H1 (cell line): ENCODE measurements around the gene MKX. TPM values are rescaled to one million over a fixed set of nuclear protein-coding genes. Genes with fewer than 3 reads are reported as not detected.

Source experiments
- BCL11A ChIP-seq, 2 experiments: IDR thresholded peaks; one replicate each; pipeline ENCODE4 v1.6.1; 2011; ENCODE audit warnings: low read depth in 2 of 2, low read length in 2 of 2, mild to moderate bottlenecking in 2 of 2
- EZH2 ChIP-seq: fragments of 200-600 bp; sonication (generic); IDR thresholded peaks from 2 replicates; pipeline ENCODE4 v1.7.1; 2012; ENCODE audit warnings: low read depth, mild to moderate bottlenecking, moderate library complexity, low read length, inconsistent platforms; ENCODE audit not compliant: severe bottlenecking
- JUN ChIP-seq: IDR thresholded peaks from 2 replicates; pipeline ENCODE4 v1.6.1; 2011; ENCODE audit warnings: low read depth, mild to moderate bottlenecking, improper control_type of control experiment, low read length
- KDM1A ChIP-seq: fragments of 200-600, 300-600 bp; sonication (generic); IDR thresholded peaks from 2 replicates; pipeline ENCODE4 v1.7.1; 2016; ENCODE audit warnings: mild to moderate bottlenecking, low read length, borderline replicate concordance
- KDM4A ChIP-seq: IDR thresholded peaks from one replicate; pipeline ENCODE4 v1.7.1; 2012; ENCODE audit warnings: low read depth, mild to moderate bottlenecking, moderate library complexity, low read length, inconsistent platforms; ENCODE audit not compliant: severe bottlenecking
- POLR2A ChIP-seq, 2 experiments: IDR thresholded peaks; 1 replicate in 1 of 2; 2 replicates in 1 of 2; pipeline ENCODE4 v1.6.1; 2011; ENCODE audit warnings: low read depth in 2 of 2, low read length in 2 of 2, mild to moderate bottlenecking in 2 of 2; ENCODE audit errors: control extremely low read depth in 1 of 2
- polyA plus RNA-seq, 7 experiments: library from polyadenylated mRNA; depleted of rRNA in 3 of 7; stranded (reverse) in 5 of 7; unstranded in 2 of 7; fragments of >200 nt in 5 of 7; fragments of 200-250 nt in 2 of 7; gene quantifications; 1 replicate in 5 of 7; 2 replicates in 1 of 7; 4 replicates in 1 of 7; pipeline versions ENCODE4 v1.2.1 to v1.2.3, GENCODE V29; 2011 to 2013; ENCODE audit warnings: missing spikeins in 2 of 7, mixed read lengths in 2 of 7
- total RNA-seq: library from RNA; stranded (reverse); fragmentation: NEBNext Ultra II Directional; extraction: Animal tissue kit (Norgen Biotek cat#: 25700); gene quantifications from 2 replicates; pipeline ENCODE4 v1.2.1, GENCODE V29; 2021
- TF ChIP-seq, protein P1 (sequence below): fragments of 300-600 bp; sonication (generic); IDR thresholded peaks from 2 replicates; pipeline ENCODE4 v1.7.1; 2012; ENCODE audit warnings: low read length, moderate library complexity, mild to moderate bottlenecking, inconsistent platforms; ENCODE audit not compliant: insufficient replicate concordance
- TF ChIP-seq, protein P2 (sequence below): IDR thresholded peaks from 2 replicates; pipeline ENCODE4 v1.6.1; 2012; ENCODE audit warnings: low read length, inconsistent platforms
- TF ChIP-seq, protein P3 (sequence below): IDR thresholded peaks from 2 replicates; pipeline ENCODE4 v1.6.1; 2011; ENCODE audit warnings: low read length, improper control_type of control experiment

Gene MKX
- total and polyA plus RNA-seq, 2 of the 8 experiments (the other 6 are each of a cell fraction or from before 2014, with no cell fraction given): 0.21 to 1.3 TPM

DNA sequence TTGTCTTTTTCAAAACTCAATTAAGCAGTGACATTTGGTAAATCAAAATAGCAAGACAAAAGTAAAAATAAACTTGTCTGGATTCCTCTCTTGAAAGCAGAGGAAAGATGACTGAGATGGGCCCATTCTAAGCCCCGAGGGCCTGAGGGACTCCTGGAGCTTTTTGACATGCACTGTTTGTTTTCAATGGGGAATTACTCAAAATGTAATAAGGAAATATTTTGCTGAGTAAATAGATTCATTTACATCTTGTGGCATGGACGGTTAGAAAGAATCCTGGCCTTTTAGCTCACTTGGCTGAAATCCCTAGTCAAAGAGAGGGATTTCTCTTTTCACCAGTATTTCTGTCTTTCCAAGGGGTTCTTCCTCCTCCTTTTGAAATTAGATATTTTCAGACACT is 108.0 kb downstream of the MKX start (continued):
- TF ChIP-seq, protein P1, sequence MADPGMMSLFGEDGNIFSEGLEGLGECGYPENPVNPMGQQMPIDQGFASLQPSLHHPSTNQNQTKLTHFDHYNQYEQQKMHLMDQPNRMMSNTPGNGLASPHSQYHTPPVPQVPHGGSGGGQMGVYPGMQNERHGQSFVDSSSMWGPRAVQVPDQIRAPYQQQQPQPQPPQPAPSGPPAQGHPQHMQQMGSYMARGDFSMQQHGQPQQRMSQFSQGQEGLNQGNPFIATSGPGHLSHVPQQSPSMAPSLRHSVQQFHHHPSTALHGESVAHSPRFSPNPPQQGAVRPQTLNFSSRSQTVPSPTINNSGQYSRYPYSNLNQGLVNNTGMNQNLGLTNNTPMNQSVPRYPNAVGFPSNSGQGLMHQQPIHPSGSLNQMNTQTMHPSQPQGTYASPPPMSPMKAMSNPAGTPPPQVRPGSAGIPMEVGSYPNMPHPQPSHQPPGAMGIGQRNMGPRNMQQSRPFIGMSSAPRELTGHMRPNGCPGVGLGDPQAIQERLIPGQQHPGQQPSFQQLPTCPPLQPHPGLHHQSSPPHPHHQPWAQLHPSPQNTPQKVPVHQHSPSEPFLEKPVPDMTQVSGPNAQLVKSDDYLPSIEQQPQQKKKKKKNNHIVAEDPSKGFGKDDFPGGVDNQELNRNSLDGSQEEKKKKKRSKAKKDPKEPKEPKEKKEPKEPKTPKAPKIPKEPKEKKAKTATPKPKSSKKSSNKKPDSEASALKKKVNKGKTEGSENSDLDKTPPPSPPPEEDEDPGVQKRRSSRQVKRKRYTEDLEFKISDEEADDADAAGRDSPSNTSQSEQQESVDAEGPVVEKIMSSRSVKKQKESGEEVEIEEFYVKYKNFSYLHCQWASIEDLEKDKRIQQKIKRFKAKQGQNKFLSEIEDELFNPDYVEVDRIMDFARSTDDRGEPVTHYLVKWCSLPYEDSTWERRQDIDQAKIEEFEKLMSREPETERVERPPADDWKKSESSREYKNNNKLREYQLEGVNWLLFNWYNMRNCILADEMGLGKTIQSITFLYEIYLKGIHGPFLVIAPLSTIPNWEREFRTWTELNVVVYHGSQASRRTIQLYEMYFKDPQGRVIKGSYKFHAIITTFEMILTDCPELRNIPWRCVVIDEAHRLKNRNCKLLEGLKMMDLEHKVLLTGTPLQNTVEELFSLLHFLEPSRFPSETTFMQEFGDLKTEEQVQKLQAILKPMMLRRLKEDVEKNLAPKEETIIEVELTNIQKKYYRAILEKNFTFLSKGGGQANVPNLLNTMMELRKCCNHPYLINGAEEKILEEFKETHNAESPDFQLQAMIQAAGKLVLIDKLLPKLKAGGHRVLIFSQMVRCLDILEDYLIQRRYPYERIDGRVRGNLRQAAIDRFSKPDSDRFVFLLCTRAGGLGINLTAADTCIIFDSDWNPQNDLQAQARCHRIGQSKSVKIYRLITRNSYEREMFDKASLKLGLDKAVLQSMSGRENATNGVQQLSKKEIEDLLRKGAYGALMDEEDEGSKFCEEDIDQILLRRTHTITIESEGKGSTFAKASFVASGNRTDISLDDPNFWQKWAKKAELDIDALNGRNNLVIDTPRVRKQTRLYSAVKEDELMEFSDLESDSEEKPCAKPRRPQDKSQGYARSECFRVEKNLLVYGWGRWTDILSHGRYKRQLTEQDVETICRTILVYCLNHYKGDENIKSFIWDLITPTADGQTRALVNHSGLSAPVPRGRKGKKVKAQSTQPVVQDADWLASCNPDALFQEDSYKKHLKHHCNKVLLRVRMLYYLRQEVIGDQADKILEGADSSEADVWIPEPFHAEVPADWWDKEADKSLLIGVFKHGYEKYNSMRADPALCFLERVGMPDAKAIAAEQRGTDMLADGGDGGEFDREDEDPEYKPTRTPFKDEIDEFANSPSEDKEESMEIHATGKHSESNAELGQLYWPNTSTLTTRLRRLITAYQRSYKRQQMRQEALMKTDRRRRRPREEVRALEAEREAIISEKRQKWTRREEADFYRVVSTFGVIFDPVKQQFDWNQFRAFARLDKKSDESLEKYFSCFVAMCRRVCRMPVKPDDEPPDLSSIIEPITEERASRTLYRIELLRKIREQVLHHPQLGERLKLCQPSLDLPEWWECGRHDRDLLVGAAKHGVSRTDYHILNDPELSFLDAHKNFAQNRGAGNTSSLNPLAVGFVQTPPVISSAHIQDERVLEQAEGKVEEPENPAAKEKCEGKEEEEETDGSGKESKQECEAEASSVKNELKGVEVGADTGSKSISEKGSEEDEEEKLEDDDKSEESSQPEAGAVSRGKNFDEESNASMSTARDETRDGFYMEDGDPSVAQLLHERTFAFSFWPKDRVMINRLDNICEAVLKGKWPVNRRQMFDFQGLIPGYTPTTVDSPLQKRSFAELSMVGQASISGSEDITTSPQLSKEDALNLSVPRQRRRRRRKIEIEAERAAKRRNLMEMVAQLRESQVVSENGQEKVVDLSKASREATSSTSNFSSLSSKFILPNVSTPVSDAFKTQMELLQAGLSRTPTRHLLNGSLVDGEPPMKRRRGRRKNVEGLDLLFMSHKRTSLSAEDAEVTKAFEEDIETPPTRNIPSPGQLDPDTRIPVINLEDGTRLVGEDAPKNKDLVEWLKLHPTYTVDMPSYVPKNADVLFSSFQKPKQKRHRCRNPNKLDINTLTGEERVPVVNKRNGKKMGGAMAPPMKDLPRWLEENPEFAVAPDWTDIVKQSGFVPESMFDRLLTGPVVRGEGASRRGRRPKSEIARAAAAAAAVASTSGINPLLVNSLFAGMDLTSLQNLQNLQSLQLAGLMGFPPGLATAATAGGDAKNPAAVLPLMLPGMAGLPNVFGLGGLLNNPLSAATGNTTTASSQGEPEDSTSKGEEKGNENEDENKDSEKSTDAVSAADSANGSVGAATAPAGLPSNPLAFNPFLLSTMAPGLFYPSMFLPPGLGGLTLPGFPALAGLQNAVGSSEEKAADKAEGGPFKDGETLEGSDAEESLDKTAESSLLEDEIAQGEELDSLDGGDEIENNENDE: no peak
- TF ChIP-seq KDM4A: no peak
- TF ChIP-seq, protein P2, sequence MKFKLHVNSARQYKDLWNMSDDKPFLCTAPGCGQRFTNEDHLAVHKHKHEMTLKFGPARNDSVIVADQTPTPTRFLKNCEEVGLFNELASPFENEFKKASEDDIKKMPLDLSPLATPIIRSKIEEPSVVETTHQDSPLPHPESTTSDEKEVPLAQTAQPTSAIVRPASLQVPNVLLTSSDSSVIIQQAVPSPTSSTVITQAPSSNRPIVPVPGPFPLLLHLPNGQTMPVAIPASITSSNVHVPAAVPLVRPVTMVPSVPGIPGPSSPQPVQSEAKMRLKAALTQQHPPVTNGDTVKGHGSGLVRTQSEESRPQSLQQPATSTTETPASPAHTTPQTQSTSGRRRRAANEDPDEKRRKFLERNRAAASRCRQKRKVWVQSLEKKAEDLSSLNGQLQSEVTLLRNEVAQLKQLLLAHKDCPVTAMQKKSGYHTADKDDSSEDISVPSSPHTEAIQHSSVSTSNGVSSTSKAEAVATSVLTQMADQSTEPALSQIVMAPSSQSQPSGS: no peak
- TF ChIP-seq POLR2A (IDR thresholded peaks at IDR 0.05; ENCODE audit: control extremely low read depth in 1 of 2, low read depth in 2 of 2, low read length in 2 of 2): no peak
- no peak for TF ChIP-seq BCL11A (IDR thresholded peaks at IDR 0.05; ENCODE audit: low read depth in 2 of 2, low read length in 2 of 2)
- TF ChIP-seq, protein P3, sequence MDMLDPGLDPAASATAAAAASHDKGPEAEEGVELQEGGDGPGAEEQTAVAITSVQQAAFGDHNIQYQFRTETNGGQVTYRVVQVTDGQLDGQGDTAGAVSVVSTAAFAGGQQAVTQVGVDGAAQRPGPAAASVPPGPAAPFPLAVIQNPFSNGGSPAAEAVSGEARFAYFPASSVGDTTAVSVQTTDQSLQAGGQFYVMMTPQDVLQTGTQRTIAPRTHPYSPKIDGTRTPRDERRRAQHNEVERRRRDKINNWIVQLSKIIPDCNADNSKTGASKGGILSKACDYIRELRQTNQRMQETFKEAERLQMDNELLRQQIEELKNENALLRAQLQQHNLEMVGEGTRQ: no peak
- no peak for TF ChIP-seq EZH2
- no peak for TF ChIP-seq KDM1A
- no peak for TF ChIP-seq JUN
